Measurements from ENCODE around the gene PLPP4.

DNA sequence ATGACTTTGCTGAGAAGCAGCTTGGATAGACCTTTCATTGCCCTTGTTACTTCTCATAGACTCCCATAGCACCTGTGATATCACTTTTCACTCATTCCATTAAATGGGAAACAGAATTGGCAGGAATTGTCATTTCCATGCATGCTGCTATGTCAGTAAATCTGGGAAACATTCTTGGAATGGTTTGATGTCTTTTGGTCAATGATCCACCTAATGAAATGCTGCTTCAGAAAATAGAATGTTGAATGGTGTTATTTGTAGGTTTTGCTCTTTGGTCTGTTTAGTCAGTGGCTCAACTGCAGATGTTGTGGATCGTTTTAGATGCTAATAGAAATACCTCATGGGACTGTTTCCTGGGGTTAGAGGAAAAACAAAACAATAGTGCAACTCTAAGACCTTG is 127.8 kb downstream of the PLPP4 start:
- TF ChIP-seq, protein P1, sequence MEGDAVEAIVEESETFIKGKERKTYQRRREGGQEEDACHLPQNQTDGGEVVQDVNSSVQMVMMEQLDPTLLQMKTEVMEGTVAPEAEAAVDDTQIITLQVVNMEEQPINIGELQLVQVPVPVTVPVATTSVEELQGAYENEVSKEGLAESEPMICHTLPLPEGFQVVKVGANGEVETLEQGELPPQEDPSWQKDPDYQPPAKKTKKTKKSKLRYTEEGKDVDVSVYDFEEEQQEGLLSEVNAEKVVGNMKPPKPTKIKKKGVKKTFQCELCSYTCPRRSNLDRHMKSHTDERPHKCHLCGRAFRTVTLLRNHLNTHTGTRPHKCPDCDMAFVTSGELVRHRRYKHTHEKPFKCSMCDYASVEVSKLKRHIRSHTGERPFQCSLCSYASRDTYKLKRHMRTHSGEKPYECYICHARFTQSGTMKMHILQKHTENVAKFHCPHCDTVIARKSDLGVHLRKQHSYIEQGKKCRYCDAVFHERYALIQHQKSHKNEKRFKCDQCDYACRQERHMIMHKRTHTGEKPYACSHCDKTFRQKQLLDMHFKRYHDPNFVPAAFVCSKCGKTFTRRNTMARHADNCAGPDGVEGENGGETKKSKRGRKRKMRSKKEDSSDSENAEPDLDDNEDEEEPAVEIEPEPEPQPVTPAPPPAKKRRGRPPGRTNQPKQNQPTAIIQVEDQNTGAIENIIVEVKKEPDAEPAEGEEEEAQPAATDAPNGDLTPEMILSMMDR (conservative IDR thresholded peaks at IDR 0.05; ENCODE audit: low read depth, low read length), result no peak
- no peak for TF ChIP-seq EZH2 (IDR thresholded peaks at IDR 0.05; ENCODE audit: borderline replicate concordance, low read depth, low read length, poor library complexity, severe bottlenecking)
